Peyer's patch (tissue), 4 donors: Measurements from ENCODE around the gene CCDC197. TPM values are rescaled to one million over a fixed set of nuclear protein-coding genes. Genes with fewer than 3 reads are reported as not detected.

ENCODE experiments used
- DNase-seq, 3 donors: peaks; one replicate each; pipeline ENCODE4 v3.0.0-alpha.2; 2017 to 2019
- H3K27ac ChIP-seq, 4 donors: fragments of 200-600 bp; sonication (generic); one replicate each; pipeline ENCODE4 v1.5.1; 2016 to 2019
- H3K27me3 ChIP-seq, 2 donors: fragments of 200-600 bp; sonication (generic); one replicate each; pipeline ENCODE4 v1.5.1; 2019
- H3K36me3 ChIP-seq, 3 donors: fragments of 200-600 bp; sonication (generic); one replicate each; pipeline ENCODE4 v1.5.1; 2016 to 2019
- H3K4me1 ChIP-seq, 4 donors: fragments of 200-600 bp; sonication (generic); one replicate each; pipeline ENCODE4 v1.5.1; 2016 to 2019
- H3K4me3 ChIP-seq, 4 donors: fragments of 200-600 bp; sonication (generic); 1 replicate in 3 of 4; 2 replicates in 1 of 4; pipeline ENCODE4 v1.5.1; 2016 to 2019; ENCODE audit warnings: mild to moderate bottlenecking in 1 of 4
- H3K9me3 ChIP-seq, 4 donors: fragments of 200-600 bp; sonication (generic); one replicate each; pipeline ENCODE4 v1.5.1; 2016 to 2019; ENCODE audit warnings: mild to moderate bottlenecking in 1 of 4
- POLR2A ChIP-seq, 2 donors: fragments of 450-650 bp; IDR thresholded peaks; one replicate each; pipeline ENCODE4 v1.5.1; 2017; ENCODE audit warnings: antibody characterized with exemption in 2 of 2, mild to moderate bottlenecking in 2 of 2, moderate library complexity in 2 of 2
- total RNA-seq, 4 donors: library from RNA; depleted of rRNA; stranded (reverse); fragments of >200 nt; gene quantifications; one replicate each; pipeline ENCODE4 v1.1.0, GENCODE V29; 2016
- TF ChIP-seq, protein P1 (sequence below), 6 experiments: fragments of 450-650 bp in 4 of 6; fragments of 200-600 bp in 2 of 6; sonication (generic) in 1 of 6; IDR thresholded peaks; one replicate each; pipeline ENCODE4 v1.5.1; 2017 to 2019; ENCODE audit warnings: antibody characterized with exemption in 6 of 6, mild to moderate bottlenecking in 3 of 6, moderate library complexity in 1 of 6

CCDC197 gene
- total RNA-seq, 4 donors from 2014 or later, result not detected

- no peak for TF ChIP-seq POLR2A (IDR thresholded peaks at IDR 0.05)
- TF ChIP-seq, protein P1, sequence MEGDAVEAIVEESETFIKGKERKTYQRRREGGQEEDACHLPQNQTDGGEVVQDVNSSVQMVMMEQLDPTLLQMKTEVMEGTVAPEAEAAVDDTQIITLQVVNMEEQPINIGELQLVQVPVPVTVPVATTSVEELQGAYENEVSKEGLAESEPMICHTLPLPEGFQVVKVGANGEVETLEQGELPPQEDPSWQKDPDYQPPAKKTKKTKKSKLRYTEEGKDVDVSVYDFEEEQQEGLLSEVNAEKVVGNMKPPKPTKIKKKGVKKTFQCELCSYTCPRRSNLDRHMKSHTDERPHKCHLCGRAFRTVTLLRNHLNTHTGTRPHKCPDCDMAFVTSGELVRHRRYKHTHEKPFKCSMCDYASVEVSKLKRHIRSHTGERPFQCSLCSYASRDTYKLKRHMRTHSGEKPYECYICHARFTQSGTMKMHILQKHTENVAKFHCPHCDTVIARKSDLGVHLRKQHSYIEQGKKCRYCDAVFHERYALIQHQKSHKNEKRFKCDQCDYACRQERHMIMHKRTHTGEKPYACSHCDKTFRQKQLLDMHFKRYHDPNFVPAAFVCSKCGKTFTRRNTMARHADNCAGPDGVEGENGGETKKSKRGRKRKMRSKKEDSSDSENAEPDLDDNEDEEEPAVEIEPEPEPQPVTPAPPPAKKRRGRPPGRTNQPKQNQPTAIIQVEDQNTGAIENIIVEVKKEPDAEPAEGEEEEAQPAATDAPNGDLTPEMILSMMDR (IDR thresholded peaks at IDR 0.05), result no peak
- no peak overlapping the region for H3K27ac ChIP-seq
- DNase-seq, result no peak
- H3K27me3 ChIP-seq, result no peaks in the 10 kb centered on the region
- no peaks in the 10 kb centered on the region for H3K36me3 ChIP-seq
- peaks cover 0 to 11% (median 0%) of the 10 kb centered on the region in 4 donors for H3K4me1 ChIP-seq
- H3K9me3 ChIP-seq, result no peaks in the 10 kb centered on the region
- H3K4me3 ChIP-seq, result no peak overlapping the region
Observed at GRCh38 chr14:94029671-94030203, 32.6 kb downstream of the CCDC197 start.

DNA sequence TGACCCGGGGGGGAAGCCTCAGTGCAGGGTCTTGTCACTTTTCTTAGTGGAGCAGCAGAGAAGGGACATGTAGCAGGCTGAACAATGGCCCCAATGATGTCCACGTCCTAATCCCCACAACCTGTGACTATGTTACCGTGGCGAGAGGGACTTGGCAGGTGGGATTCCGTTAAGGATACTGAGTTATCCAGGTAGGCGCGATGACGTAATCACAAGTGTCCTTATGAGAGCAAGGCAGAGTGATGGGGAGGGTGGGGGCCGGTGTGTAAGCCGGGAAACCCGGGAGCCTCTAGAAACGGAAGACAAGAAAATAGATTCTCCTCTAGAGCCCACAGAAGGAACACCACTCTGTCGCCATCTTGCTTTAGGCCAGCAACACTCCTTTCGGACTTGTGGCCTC, 33.5 kb downstream of the CCDC197 start:
- Histone ChIP-seq H3K4me3 (no peak overlapping the region), H3K4me1 (peaks cover 0 to 11% (median 0%) of the 10 kb centered on the region in 4 donors)

GRCh38 chr14:94031161-94031882, 34.2 kb downstream of the CCDC197 start:
- no peaks in the 10 kb centered on the region for H3K9me3 ChIP-seq
- no peak overlapping the region for H3K27ac ChIP-seq
- no peaks in the 10 kb centered on the region for H3K27me3 ChIP-seq
- no peak for TF ChIP-seq POLR2A (IDR thresholded peaks at IDR 0.05)
- TF ChIP-seq, protein P1 (IDR thresholded peaks at IDR 0.05), result no peak
- H3K4me3 ChIP-seq, result no peak overlapping the region
- no peaks in the 10 kb centered on the region for H3K36me3 ChIP-seq
- DNase-seq, result no peak
- peaks cover 0 to 11% (median 0%) of the 10 kb centered on the region in 4 donors for H3K4me1 ChIP-seq

More for the DNA sequence above, 33.5 kb downstream of the CCDC197 start:
- no peak for DNase-seq
- Histone ChIP-seq H3K27ac (no peak overlapping the region), H3K36me3 (no peaks in the 10 kb centered on the region), H3K9me3 (no peaks in the 10 kb centered on the region), H3K27me3 (no peaks in the 10 kb centered on the region)
- TF ChIP-seq, protein P1 (IDR thresholded peaks at IDR 0.05), result no peak
- no peak for TF ChIP-seq POLR2A (IDR thresholded peaks at IDR 0.05)

DNA sequence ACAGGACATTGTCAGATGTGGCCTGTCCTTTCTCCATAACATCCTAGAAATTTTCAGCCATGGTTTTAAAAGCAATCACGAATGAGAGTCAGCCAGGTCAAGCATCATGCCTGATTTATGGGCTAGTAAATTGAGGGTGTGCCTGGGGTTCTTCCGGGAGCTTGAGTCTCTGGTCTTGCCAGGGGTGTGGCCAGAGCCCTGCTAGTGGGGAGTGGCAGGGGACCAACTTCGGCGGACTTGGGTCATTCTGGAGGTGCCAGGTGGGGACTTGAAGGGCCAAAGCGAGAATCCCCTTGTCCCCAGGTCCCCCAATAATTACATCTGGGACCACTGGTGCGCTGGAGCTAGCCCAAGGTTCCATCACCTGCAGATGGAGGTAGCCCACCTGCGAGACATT, 34.8 kb downstream of the CCDC197 start:
- Histone ChIP-seq H3K27me3 (no peaks in the 10 kb centered on the region), H3K9me3 (no peaks in the 10 kb centered on the region), H3K4me1 (peaks cover 0 to 5% (median 0%) of the 10 kb centered on the region in 4 donors), H3K36me3 (no peaks in the 10 kb centered on the region), H3K27ac (no peak overlapping the region), H3K4me3 (no peak overlapping the region)
- DNase-seq, result no peak
- no peak for TF ChIP-seq POLR2A (IDR thresholded peaks at IDR 0.05)
- TF ChIP-seq, protein P1 (IDR thresholded peaks at IDR 0.05), result no peak

DNA sequence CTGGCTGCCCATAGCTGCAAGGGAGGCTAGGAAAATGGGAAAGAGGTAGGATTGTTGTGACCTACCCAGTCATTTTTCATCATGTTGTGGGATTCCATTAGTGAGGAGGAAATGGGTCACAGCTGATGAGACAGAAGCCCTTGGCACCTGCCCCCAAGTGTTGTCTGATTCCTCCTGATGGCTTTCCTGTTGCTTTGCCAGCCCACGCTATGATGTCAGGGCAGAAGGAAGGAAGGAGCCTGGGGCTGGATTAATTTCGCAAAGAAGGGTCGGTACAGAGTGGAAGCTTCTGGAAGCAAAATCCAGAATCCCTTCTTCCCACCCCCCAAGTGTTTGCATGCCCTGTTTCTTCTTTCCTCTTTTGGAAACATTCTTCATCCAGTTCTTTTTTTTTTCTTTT, 37.8 kb downstream of the CCDC197 start:
- no peak for TF ChIP-seq POLR2A (IDR thresholded peaks at IDR 0.05)
- TF ChIP-seq, protein P1 (IDR thresholded peaks at IDR 0.05), result no peak
- DNase-seq, result no peak

More for the DNA sequence above, 37.8 kb downstream of the CCDC197 start:
- H3K27ac ChIP-seq, result no peak overlapping the region
- H3K4me1 ChIP-seq, result no peaks in the 10 kb centered on the region
- H3K4me3 ChIP-seq, result no peak overlapping the region
- no peaks in the 10 kb centered on the region for H3K9me3 ChIP-seq
- no peaks in the 10 kb centered on the region for H3K27me3 ChIP-seq
- H3K36me3 ChIP-seq, result no peaks in the 10 kb centered on the region
